ENCODE results near the gene BDKRB2.

Gene BDKRB2

DNA sequence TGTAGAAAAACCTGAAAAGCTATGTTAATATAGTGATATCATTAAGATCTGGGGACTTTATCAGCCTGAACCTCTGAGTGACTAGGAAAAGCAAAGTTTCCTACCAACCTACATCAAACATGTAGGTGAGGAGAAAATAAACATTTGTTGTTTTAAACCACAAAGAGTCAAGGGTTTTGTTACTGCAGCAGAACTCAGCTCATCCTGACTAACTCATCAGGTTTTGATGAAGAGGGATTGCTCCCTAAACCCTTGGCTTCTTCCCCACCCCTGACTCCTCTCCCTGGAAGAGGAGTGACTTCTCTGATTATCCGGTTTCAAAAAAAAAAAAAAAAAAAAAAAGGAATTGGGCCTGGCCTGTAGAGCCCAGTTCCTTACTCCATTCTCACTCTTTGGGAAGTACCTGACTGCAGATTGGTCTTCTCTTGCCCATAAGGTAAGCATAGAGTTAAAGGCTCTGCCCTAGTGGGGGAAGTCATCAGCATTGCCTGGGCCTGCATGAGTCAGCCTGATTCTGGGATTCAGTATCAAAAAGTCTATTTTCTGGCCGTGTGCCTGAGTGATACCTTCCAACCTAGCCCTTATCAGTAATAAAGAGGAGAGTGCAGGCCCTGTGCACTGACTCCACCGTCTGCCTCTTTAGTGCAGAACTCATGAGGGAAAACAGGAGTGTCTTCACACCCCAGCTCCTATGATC, 68.3 kb downstream of the BDKRB2 start:
- no peak for DNase-seq (ENCODE audit: low read depth)

- DNase-seq (ENCODE audit: low read depth) = no peak
Observed at GRCh38 chr14:96273629-96274028, 69.0 kb downstream of the BDKRB2 start.

- DNase-seq (ENCODE audit: low read depth) = no peak
Observed at GRCh38 chr14:96274122-96274521, 69.5 kb downstream of the BDKRB2 start.

- DNase-seq (ENCODE audit: low read depth) = no peak
Observed at GRCh38 chr14:96274543-96274942, 69.9 kb downstream of the BDKRB2 start.

GRCh38 chr14:96275177-96276112, 70.8 kb downstream of the BDKRB2 start:
- peak; percentile 16 for DNase-seq (ENCODE audit: low read depth)

DNA sequence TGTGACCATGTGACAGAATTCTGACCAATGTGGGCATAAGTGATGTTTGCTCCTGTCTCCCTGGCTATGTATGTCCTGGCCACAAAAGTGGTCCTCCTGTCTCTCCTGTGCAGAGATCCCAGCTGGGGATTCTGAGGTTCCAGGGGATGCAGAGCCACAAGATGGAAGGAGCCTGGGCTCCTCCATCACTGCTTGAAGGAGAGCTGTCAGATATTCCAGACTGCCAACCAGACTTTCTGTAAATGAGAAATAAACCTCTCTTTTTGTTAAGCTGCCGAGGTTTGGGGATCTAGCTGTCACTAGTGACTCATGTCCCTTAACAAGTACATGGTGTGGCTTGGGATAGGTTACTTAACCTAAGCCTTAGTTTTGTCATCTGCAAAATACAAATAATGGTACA, 73.3 kb downstream of the BDKRB2 start:
- DNase-seq (ENCODE audit: low read depth) = no peak

- no peak for DNase-seq (ENCODE audit: low read depth)
Observed at GRCh38 chr14:96279564-96279963, 74.9 kb downstream of the BDKRB2 start.

DNA sequence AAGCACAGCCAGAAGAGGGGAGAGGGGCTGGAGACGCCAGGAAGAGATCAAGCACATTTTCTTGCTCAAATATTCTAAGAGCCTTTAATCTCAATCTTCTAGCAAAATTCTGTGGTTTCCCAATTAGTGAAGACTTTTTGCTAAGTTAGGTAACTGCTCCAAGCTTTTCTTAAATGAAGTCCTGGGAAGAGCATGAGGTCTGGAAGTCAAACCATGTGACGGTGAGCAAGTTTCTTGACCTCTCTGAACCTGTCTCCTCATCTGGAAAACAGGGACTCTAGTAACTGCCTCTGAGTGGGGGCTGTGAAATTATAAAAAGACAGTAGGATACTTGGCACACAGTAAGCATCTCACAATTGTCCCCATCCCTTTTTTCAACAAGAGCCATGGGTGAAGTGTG, 75.5 kb downstream of the BDKRB2 start:
- no peak for DNase-seq (ENCODE audit: low read depth)

GRCh38 chr14:96281486-96281885, 76.8 kb downstream of the BDKRB2 start:
- DNase-seq (ENCODE audit: low read depth) = no peak

GRCh38 chr14:96284008-96284407, 79.4 kb downstream of the BDKRB2 start:
- no peak for DNase-seq (ENCODE audit: low read depth)

GRCh38 chr14:96284430-96284829, 79.8 kb downstream of the BDKRB2 start:
- DNase-seq (ENCODE audit: low read depth) = no peak

GRCh38 chr14:96285667-96286066, 81.0 kb downstream of the BDKRB2 start:
- no peak for DNase-seq (ENCODE audit: low read depth)

GRCh38 chr14:96286251-96286650, 81.6 kb downstream of the BDKRB2 start:
- no peak for DNase-seq (ENCODE audit: low read depth)

DNA sequence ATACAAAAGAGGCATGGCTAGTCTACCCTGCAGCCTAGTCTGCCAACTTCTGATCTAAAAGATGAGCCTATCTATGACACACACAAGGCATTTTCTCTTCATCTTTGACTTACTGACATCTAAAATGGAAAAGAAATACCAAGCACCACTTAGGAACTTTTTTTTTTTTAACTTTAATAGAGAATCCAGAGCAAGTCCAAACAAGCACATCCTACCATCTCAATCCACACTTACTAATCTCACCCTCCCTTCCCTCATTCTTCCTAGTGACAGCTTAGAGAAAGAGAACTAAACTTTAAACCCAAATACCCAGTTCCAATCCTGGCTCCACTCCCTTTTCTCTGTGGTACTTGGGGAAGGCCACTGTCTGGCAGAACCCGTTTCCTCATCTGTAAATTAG, 83.2 kb downstream of the BDKRB2 start:
- DNase-seq (ENCODE audit: low read depth) = no peak

Measured in T-helper 22 cell (primary cell).